Embryonic facial prominence (tissue), 1 donor: ENCODE results near the gene CAPRIN2.

ENCODE experiments used
- DNase-seq: peaks from one replicate; pipeline ENCODE4 v3.0.0-alpha.2; 2016; ENCODE audit errors: extremely low spot score

The CAPRIN2 gene

DNA sequence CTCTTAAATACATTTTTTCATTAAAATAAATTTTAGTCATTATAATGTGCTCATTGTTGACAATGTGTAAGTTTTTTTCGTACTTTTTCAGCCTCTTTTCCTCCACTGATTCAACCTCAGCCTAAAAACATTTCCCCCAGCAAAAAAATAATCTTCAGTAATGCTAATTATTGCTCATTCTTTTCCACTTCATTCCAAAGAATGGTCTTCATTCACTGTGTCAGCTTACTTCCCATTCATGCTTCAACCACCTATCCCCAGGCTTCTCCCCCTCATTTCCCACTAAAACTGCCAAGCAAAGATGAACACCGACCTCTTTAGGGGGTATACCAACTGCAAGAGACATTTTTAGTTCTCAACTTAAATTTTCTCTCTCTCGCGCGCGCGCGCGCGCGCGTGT lies 56.4 kb downstream of the CAPRIN2 start:
- DNase-seq, result no peak

GRCh38 chr12:30696943-30697342 lies 57.8 kb downstream of the CAPRIN2 start:
- DNase-seq, result no peak

- DNase-seq, result no peak
Observed at GRCh38 chr12:30696486-30696885, 58.3 kb downstream of the CAPRIN2 start.

GRCh38 chr12:30696103-30696408 lies 58.7 kb downstream of the CAPRIN2 start:
- no peak for DNase-seq

- peak; percentile 90 for DNase-seq
Observed at GRCh38 chr12:30695199-30696102, 59.3 kb downstream of the CAPRIN2 start, which contains the start of gene IPO8. IPO8 (minus strand) TSS chr12:30695869; CDS start chr12:30695647, 222 bp downstream.

DNA sequence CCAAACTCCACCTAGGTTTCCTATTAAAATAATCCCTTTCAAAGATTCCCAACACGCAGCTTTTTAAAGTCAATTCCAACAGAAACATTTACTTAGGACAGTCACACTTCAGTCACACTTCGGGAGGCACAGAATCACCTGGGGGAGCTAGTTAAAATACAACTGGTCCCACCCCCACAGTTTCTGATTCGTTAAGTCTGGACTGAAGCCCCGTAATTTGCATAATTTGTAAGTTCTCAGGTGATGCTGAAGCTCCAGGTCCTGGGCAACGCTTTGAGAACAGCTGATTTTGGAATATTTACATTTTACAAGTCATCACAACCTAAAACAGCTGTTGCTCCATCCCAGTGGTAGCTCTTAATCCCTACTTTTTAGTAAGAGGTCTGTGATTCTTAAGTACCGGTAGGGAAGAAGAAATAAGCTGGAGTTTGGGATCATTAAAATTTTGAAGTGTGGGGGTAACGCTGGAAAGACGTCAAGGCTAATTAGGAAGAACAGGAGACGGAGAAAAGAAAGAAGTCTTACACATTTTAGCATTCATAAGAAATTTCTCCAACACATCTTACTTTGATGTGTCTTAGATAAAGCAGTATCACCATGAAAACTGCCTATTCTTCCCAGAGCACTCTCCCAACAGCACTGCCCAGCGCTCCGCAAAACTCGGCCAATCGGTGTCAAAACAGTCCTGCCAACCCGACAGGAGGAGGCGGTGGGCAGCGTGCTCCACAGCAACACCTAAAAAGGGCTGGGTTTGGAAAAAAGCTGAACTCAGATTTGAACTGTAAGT lies 60.1 kb downstream of the CAPRIN2 start:
- DNase-seq, result no peak

DNA sequence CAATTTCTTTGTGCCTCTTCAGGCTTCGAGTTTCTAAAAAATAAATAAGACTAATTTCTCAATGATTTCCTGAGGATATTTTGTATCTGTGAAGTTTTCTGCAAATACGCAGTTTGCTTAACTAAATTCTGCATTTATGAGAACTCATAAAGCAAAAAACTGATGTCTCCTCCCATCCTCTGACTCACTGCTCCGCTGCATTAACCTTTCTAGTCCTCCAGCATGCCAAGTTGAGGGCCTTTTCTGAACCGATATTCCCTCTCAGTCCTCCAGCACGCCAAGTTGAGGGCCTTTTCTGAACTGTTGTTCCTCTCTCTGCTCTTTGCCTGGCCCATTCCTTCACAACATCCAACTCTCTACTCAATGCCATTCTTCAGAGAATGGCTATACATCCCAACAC lies 62.3 kb downstream of the CAPRIN2 start:
- no peak for DNase-seq

GRCh38 chr12:30691122-30691879 lies 63.5 kb downstream of the CAPRIN2 start:
- DNase-seq, result no peak

DNA sequence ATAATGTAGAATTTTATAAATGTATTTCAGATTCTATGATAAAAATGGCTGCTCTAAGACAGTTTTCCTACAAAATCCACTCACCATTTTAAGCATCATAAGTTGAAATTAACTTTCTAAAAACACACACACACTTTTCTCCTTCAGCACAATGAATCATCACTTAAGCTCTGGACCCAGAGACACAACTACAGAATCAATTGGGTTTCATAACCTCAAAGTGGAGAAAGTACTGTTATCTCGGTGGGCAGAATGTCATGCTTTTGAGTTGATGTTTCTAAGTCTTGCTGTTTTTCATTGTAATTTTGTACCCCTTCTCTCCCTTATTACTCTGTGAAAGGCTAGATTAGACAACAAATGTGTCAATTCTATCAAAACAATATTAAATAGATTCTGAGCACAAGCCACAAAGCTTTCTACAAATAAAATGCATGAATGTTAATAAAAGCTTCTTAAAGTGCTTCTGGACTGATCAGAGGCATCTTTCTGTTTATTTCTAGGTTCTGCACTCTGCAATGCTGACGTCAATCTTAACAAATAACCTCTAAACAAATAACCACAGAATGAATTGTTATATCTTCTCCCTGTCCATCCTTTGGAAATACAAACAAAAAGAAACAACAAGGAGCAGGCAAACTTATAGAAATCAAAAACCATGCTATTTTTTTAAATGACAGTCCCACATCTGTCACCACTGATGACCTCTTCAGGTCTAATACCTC lies 67.3 kb downstream of the CAPRIN2 start:
- DNase-seq, result no peak

GRCh38 chr12:30679241-30679640 lies 75.5 kb downstream of the CAPRIN2 start:
- DNase-seq, result no peak

DNA sequence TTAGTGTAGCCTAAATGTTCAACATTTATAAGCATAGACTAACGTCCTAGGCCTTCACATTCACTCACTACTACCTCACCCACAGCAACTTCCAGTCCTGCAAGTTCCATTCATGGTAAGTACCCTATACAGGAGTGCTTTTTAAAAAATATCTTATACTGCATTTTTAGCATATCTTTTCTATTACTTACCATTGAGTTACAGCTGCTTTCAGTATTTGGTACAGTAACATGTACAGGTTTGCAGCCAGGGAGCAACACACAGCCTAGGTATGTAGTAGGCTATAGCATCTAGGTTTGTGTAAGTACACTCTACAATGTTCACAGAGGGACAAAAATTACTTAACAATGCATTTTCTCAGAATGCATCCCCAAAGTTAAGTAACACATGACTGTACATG lies 76.5 kb downstream of the CAPRIN2 start:
- no peak for DNase-seq

DNA sequence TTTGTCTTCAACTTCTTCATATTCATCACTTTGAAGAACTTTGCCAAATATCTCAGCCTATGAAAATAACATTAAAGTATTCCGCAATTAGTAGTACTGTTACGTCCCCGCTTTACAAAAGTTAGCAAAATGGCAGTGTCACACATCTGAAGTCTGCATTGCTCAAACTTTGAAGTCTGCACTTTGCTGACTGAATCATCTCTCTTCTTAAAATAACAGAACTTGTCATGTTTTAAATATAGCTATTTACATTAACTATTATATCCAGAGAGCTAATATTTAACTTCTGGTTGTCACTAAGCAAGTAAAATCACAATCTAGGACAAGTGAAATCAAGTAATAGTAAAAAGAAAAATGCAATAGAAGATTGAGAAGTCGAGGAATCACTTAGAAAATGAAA lies 93.5 kb downstream of the CAPRIN2 start:
- DNase-seq, result no peak
